Small intestine (tissue), 7 donors: ENCODE data around the gene HECTD1. TPM values are rescaled to one million over a fixed set of nuclear protein-coding genes. Genes with fewer than 3 reads are reported as not detected.

Source experiments
- DNase-seq, 2 donors: peaks; one replicate each; pipeline versions ENCODE4 v3.0.0 to v3.0.0-alpha.2; 2013
- FAIRE-seq: peaks from 2 replicates; lab custom pipeline; 2012; peaks lifted over from hg19 to GRCh38; lab: Jason Lieb, UNC
- H3K27ac ChIP-seq, 3 donors: one replicate each; pipeline ENCODE4 v1.5.1; 2013; ENCODE audit warnings: low read length in 2 of 3, mild to moderate bottlenecking in 2 of 3, control low read depth in 1 of 3, inconsistent platforms in 1 of 3, low read depth in 1 of 3, moderate library complexity in 1 of 3
- H3K27me3 ChIP-seq, 3 donors: one replicate each; pipeline ENCODE4 v1.6.1; 2013; ENCODE audit warnings: low read length in 3 of 3, inconsistent platforms in 1 of 3; ENCODE audit not compliant: control insufficient read depth in 3 of 3, insufficient read depth in 3 of 3
- H3K36me3 ChIP-seq, 3 donors: one replicate each; pipeline ENCODE4 v1.6.1; 2013; ENCODE audit warnings: low read length in 3 of 3, inconsistent platforms in 1 of 3, low read depth in 1 of 3, mild to moderate bottlenecking in 1 of 3, moderate library complexity in 1 of 3; ENCODE audit not compliant: control insufficient read depth in 3 of 3, insufficient read depth in 2 of 3
- H3K4me1 ChIP-seq, 3 donors: one replicate each; pipeline ENCODE4 v1.6.1; 2013; ENCODE audit warnings: low read length in 2 of 3, inconsistent platforms in 1 of 3, low read depth in 1 of 3, mild to moderate bottlenecking in 1 of 3, moderate library complexity in 1 of 3; ENCODE audit not compliant: control insufficient read depth in 3 of 3, insufficient read depth in 2 of 3
- H3K4me3 ChIP-seq, 3 donors: one replicate each; pipeline ENCODE4 v1.5.1; 2013; ENCODE audit warnings: low read length in 3 of 3, control low read depth in 1 of 3, inconsistent platforms in 1 of 3, low read depth in 1 of 3, mild to moderate bottlenecking in 1 of 3, moderate library complexity in 1 of 3
- H3K9me3 ChIP-seq, 2 donors: one replicate each; pipeline ENCODE4 v1.6.1; 2013; ENCODE audit warnings: low read depth in 1 of 2, low read length in 1 of 2; ENCODE audit not compliant: control insufficient read depth in 2 of 2, insufficient read depth in 1 of 2
- WGBS, 3 donors: extraction: QIAGEN DNeasy Blood & Tissue Kit; methylation state at CpG; one replicate each; pipeline ENCODE4 v1.1.7; 2013; 5-methylcytosine and 5-hydroxymethylcytosine counted together
- polyA plus RNA-seq, 4 donors: library from polyadenylated mRNA; stranded (reverse) in 3 of 4; unstranded in 1 of 4; fragments of 200-250 nt in 3 of 4; fragments of 120-200 nt in 1 of 4; gene quantifications; one replicate each; pipeline versions ENCODE4 v1.2.1 to v1.2.3, GENCODE V29; 2013
- donor health status: healthy with polysubstance abuse.
- donor health status: control.
- donor health status: control.
- donor health status: Bipolar disorder and iron deficiency.
- donor health status: healthy.

Gene HECTD1
- polyA plus RNA-seq, 4 donors, result 40.9 to 84.4 (median 55.0) TPM

- peaks cover 11 to 43% (median 22%) of the 10 kb centered on the region in 3 donors for H3K36me3 ChIP-seq
- H3K4me1 ChIP-seq, result no peaks in the 10 kb centered on the region
- DNase-seq, result peak in 1 of 2 donors; percentile 18
- H3K27me3 ChIP-seq, result no peaks in the 10 kb centered on the region
- H3K9me3 ChIP-seq, result no peaks in the 10 kb centered on the region
- no peak for FAIRE-seq
- 79 to 86% (median 82%) methylated on average over 3 of the region's 3 CpGs for WGBS, 3 donors
- H3K27ac ChIP-seq, result no peak overlapping the region
- H3K4me3 ChIP-seq, result no peak overlapping the region
These were observed 83.4 kb downstream of the HECTD1 start for GRCh38 chr14:31124197-31124596.

GRCh38 chr14:31122921-31123320 is 84.7 kb downstream of the HECTD1 start:
- Histone ChIP-seq H3K27ac (no peak overlapping the region), H3K4me1 (no peaks in the 10 kb centered on the region), H3K36me3 (peaks cover 14 to 45% (median 17%) of the 10 kb centered on the region in 3 donors), H3K4me3 (no peak overlapping the region), H3K9me3 (no peaks in the 10 kb centered on the region), H3K27me3 (no peaks in the 10 kb centered on the region)
- FAIRE-seq, result no peak
- no peak for DNase-seq
- WGBS, 3 donors, result 89 to 91% (median 90%) methylated on average over 4 of the region's 4 CpGs

- H3K4me1 ChIP-seq, result no peaks in the 10 kb centered on the region
- peaks cover 14 to 44% (median 18%) of the 10 kb centered on the region in 3 donors for H3K36me3 ChIP-seq
- FAIRE-seq (no peak), DNase-seq (no peak)
- H3K27ac ChIP-seq, result no peak overlapping the region
- H3K4me3 ChIP-seq, result no peak overlapping the region
- 78 to 81% (median 81%) methylated on average over 8 of the region's 8 CpGs for WGBS, 3 donors
- no peaks in the 10 kb centered on the region for H3K9me3 ChIP-seq
- no peaks in the 10 kb centered on the region for H3K27me3 ChIP-seq
These were observed 85.4 kb downstream of the HECTD1 start for GRCh38 chr14:31122098-31122611.

- Histone ChIP-seq H3K4me3 (no peak overlapping the region), H3K36me3 (peaks cover 14 to 41% (median 25%) of the 10 kb centered on the region in 3 donors), H3K4me1 (no peaks in the 10 kb centered on the region), H3K9me3 (no peaks in the 10 kb centered on the region), H3K27me3 (no peaks in the 10 kb centered on the region), H3K27ac (no peak overlapping the region)
- WGBS, 3 donors, result 74 to 88% (median 79%) methylated on average over 3 of the region's 3 CpGs
- FAIRE-seq (no peak), DNase-seq (no peak)
These were observed 88.7 kb downstream of the HECTD1 start for GRCh38 chr14:31118892-31119291.

GRCh38 chr14:31113794-31114193 is 93.8 kb downstream of the HECTD1 start:
- Histone ChIP-seq H3K9me3 (no peaks in the 10 kb centered on the region), H3K4me1 (no peaks in the 10 kb centered on the region), H3K27me3 (no peaks in the 10 kb centered on the region), H3K36me3 (peaks cover 11 to 48% (median 25%) of the 10 kb centered on the region in 3 donors), H3K27ac (no peak overlapping the region), H3K4me3 (no peak overlapping the region)
- 96 to 99% (median 98%) methylated on average over 3 of the region's 3 CpGs for WGBS, 3 donors
- no peak for DNase-seq
- FAIRE-seq, result no peak

GRCh38 chr14:31110872-31111271 is 96.7 kb downstream of the HECTD1 start:
- FAIRE-seq (no peak), DNase-seq (no peak)
- WGBS, 3 donors, result 91 to 96% (median 94%) methylated on average over 2 of the region's 2 CpGs
- Histone ChIP-seq H3K27ac (no peak overlapping the region), H3K4me3 (no peak overlapping the region), H3K27me3 (no peaks in the 10 kb centered on the region), H3K36me3 (peaks cover 17 to 37% (median 26%) of the 10 kb centered on the region in 3 donors), H3K4me1 (no peaks in the 10 kb centered on the region), H3K9me3 (no peaks in the 10 kb centered on the region)

- Histone ChIP-seq H3K27ac (no peak overlapping the region), H3K36me3 (peaks cover 17 to 41% (median 28%) of the 10 kb centered on the region in 3 donors), H3K4me1 (no peaks in the 10 kb centered on the region), H3K4me3 (no peak overlapping the region), H3K9me3 (no peaks in the 10 kb centered on the region), H3K27me3 (no peaks in the 10 kb centered on the region)
- WGBS, 3 donors, result 93 to 96% (median 95%) methylated on average over 11 of the region's 11 CpGs
- FAIRE-seq, result no peak
- no peak for DNase-seq
These were observed 98.3 kb downstream of the HECTD1 start for GRCh38 chr14:31109257-31109656.

GRCh38 chr14:31106768-31107167 is 100.8 kb downstream of the HECTD1 start:
- H3K4me1 ChIP-seq, result no peaks in the 10 kb centered on the region
- FAIRE-seq, result no peak
- H3K27me3 ChIP-seq, result no peaks in the 10 kb centered on the region
- no peak overlapping the region for H3K27ac ChIP-seq
- H3K4me3 ChIP-seq, result no peak overlapping the region
- H3K36me3 ChIP-seq, result peaks cover 19 to 47% (median 28%) of the 10 kb centered on the region in 3 donors
- H3K9me3 ChIP-seq, result peaks cover 0 to 3% of the 10 kb centered on the region in 2 donors
- WGBS, 3 donors, result 84 to 90% (median 86%) methylated on average over 3 of the region's 3 CpGs
- no peak for DNase-seq

GRCh38 chr14:31097081-31097480 is 110.5 kb downstream of the HECTD1 start:
- Histone ChIP-seq H3K4me1 (no peaks in the 10 kb centered on the region), H3K27ac (no peak overlapping the region), H3K27me3 (no peaks in the 10 kb centered on the region), H3K4me3 (no peak overlapping the region), H3K9me3 (no peaks in the 10 kb centered on the region), H3K36me3 (peaks cover 13 to 32% (median 17%) of the 10 kb centered on the region in 3 donors)
- 95 to 100% (median 100%) methylated on average over 1 of the region's 1 CpG for WGBS, 3 donors
- no peak for DNase-seq
- no peak for FAIRE-seq
